Body of pancreas (tissue), 4 donors: ENCODE data around the gene SMPD3. TPM values are rescaled to one million over a fixed set of nuclear protein-coding genes. Genes with fewer than 3 reads are reported as not detected.

Source experiments
- ATAC-seq: fragments of 150-250 bp; one replicate; pipeline ENCODE4 v1.9.1; 2016
- DNase-seq, 4 donors: peaks; one replicate each; pipeline ENCODE4 v3.0.0-alpha.2; 2019
- H3K27ac ChIP-seq, 4 donors: fragments of 200-600 bp; sonication (generic); 1 replicate in 3 of 4; 2 replicates in 1 of 4; pipeline versions ENCODE4 v1.5.1 to v1.6.1; 2016 to 2019; ENCODE audit warnings: mild to moderate bottlenecking in 1 of 4, mixed read lengths in 1 of 4, moderate library complexity in 1 of 4
- H3K27me3 ChIP-seq, 2 donors: fragments of 200-600 bp; sonication (generic); one replicate each; pipeline ENCODE4 v1.6.0; 2016; ENCODE audit warnings: mild to moderate bottlenecking in 1 of 2
- H3K36me3 ChIP-seq, 2 donors: fragments of 200-600 bp; sonication (generic); replicated peaks in 1 of 2; 2 replicates each; pipeline ENCODE4 v1.5.1; 2016; ENCODE audit warnings: low read depth in 2 of 2; ENCODE audit not compliant: insufficient read depth in 1 of 2
- H3K4me1 ChIP-seq: fragments of 200-600 bp; sonication (generic); one replicate; pipeline ENCODE4 v1.6.0; 2016
- H3K4me3 ChIP-seq, 2 donors: fragments of 200-600 bp; sonication (generic); 1 replicate in 1 of 2; 2 replicates in 1 of 2; pipeline ENCODE4 v1.5.1; 2016 to 2019
- H3K9me3 ChIP-seq, 3 donors: fragments of 200-600 bp; sonication (generic); 1 replicate in 2 of 3; 2 replicates in 1 of 3; pipeline ENCODE4 v1.5.1; 2016
- POLR2A ChIP-seq, 3 donors: fragments of 450-650 bp; IDR thresholded peaks; one replicate each; pipeline ENCODE4 v1.6.1; 2016; ENCODE audit warnings: antibody characterized with exemption in 3 of 3, mild to moderate bottlenecking in 2 of 3
- WGBS, 2 donors: methylation state at CpG; one replicate each; pipeline ENCODE4 v1.1.5; 2017; 5-methylcytosine and 5-hydroxymethylcytosine counted together
- intact Hi-C: fragments of 100-400 bp; cut with DNase I; formaldehyde crosslinking; loops from one replicate; pipeline ENCODE4 v1.15.1; 2023
- total RNA-seq, 2 donors: library from RNA; depleted of rRNA; stranded (reverse); fragments of >200 nt; gene quantifications; one replicate each; pipeline ENCODE4 v1.1.0, GENCODE V29; 2016
- TF ChIP-seq, protein P1 (sequence below), 7 experiments: fragments of 450-650 bp in 4 of 7; fragments of 200-600 bp in 3 of 7; sonication (generic) in 3 of 7; IDR thresholded peaks; one replicate each; pipeline ENCODE4 v1.5.1; 2016 to 2019; ENCODE audit warnings: antibody characterized with exemption in 7 of 7

The SMPD3 gene
- total RNA-seq, 2 donors from 2014 or later = 1.3 to 4.6 TPM

DNA sequence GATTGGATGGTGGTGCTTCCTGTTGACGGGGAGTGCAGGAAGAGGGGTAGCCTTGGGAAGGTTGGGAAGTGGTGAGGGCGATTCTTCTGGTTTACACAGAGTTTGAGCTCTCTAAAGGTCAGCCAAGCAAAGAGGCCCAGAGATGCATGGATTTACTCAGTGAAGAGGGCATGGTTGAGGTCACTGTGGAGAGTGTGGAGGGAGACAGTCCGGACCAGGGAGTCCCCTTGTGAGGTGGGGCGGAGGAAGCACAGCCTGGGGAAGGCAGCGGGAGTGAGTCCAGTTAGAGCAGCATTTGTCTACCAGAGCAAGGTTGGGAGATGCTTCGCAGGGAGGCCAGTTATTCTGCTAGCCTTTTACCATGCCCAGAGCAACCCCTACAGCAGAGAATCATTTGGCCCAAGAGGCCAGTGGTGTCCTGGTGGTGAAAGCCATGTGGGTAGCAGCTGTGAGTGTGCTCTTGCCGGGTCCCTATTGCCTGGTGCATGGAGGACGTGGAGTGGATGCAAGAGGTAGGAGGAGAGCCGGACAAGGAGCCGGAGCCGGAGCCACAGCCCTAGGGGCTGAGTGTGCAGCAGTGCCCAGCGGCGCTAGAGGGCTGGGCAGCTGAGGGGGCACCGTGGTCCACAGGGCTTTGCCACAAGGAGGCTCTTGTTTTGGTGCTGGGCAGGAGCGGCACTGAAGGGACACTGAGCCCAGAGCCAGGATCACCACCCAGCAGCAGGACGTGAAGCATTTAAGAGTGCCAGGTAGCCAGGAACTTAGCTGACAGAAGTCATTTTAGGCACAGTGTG is 109.8 kb downstream of the SMPD3 start:
- 86 to 91% methylated on average over 12 to 16 of the region's 16 CpGs for WGBS, 2 donors
- DNase-seq (no peak), ATAC-seq (no peak)
- H3K27me3 ChIP-seq = no peaks in the 10 kb centered on the region
- H3K27ac ChIP-seq = no peak overlapping the region
- no peaks in the 10 kb centered on the region for H3K4me1 ChIP-seq
- intact Hi-C loops = no loop called here
- no peaks in the 10 kb centered on the region for H3K9me3 ChIP-seq
- H3K36me3 ChIP-seq = peaks cover 0 to 20% of the 10 kb centered on the region in 2 donors
- TF ChIP-seq, protein P1, sequence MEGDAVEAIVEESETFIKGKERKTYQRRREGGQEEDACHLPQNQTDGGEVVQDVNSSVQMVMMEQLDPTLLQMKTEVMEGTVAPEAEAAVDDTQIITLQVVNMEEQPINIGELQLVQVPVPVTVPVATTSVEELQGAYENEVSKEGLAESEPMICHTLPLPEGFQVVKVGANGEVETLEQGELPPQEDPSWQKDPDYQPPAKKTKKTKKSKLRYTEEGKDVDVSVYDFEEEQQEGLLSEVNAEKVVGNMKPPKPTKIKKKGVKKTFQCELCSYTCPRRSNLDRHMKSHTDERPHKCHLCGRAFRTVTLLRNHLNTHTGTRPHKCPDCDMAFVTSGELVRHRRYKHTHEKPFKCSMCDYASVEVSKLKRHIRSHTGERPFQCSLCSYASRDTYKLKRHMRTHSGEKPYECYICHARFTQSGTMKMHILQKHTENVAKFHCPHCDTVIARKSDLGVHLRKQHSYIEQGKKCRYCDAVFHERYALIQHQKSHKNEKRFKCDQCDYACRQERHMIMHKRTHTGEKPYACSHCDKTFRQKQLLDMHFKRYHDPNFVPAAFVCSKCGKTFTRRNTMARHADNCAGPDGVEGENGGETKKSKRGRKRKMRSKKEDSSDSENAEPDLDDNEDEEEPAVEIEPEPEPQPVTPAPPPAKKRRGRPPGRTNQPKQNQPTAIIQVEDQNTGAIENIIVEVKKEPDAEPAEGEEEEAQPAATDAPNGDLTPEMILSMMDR (IDR thresholded peaks at IDR 0.05) = no peak
- no peak for TF ChIP-seq POLR2A (IDR thresholded peaks at IDR 0.05)
- H3K4me3 ChIP-seq = no peak overlapping the region

DNA sequence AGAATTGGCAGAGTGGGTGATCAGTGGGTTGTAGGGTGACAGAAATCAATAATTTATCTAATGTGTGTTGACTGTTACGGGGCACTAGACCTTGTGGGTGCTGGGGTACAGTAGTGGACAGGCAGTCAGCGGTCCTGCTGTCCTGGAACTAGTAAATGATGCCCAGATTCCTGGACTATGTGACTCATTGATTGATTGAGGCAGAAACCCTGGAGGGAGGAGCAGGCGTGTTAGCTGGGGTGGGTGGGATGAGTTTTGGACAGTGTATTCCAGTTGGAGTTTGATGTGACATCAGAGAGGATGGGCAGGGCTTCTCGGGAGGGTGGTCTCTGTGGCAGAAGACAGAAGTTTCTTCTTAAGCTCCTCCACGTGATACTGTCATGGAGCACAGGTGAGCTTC is 113.1 kb downstream of the SMPD3 start:
- WGBS, 2 donors = 72 to 78% methylated on average over 5 of the region's 5 CpGs
- no peak overlapping the region for H3K4me3 ChIP-seq
- TF ChIP-seq, protein P1 (IDR thresholded peaks at IDR 0.05) = no peak
- TF ChIP-seq POLR2A (IDR thresholded peaks at IDR 0.05) = no peak
- H3K4me1 ChIP-seq = no peaks in the 10 kb centered on the region
- peaks cover 0 to 19% of the 10 kb centered on the region in 2 donors for H3K36me3 ChIP-seq
- DNase-seq (no peak), ATAC-seq (no peak)
- H3K27ac ChIP-seq = no peak overlapping the region
- H3K27me3 ChIP-seq = no peaks in the 10 kb centered on the region
- intact Hi-C loops = no loop called here
- no peaks in the 10 kb centered on the region for H3K9me3 ChIP-seq

DNA sequence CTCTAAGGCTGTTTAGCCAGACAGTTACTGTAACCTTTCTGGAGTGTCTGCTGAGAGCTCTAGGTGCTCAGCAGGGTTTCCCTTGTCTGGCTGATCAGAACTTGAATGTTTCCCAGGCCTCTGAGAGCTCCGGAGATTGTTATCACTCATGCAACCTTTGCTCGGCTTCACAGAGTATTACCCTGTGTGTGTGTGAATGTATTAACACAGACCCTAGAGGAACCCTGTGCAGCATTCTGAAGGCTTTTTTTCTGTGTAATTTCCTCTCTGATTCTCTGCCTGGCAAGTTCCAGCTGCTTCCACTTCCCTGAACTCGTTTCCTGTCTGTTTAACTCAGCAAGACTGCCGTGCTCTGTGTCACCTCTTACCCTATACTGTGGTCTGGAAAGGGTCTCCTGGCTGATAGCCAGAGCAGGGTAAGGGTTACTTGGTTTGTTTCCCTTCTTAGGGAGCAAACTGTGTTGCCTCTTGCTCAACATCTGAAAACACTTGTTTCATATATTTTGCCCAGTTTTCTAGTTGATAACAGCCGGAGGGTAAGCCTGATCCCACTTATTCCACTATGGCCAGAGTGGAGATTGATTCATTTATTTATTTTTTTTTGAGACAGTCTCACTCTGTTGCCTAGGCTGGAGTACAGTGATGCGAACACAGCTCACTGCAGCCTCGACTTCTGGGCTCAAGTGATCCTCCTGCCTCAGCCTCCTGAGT is 115.7 kb downstream of the SMPD3 start:
- H3K27ac ChIP-seq = peak overlapping the region in 1 of 4 donors; percentile 1
- TF ChIP-seq, protein P1 (IDR thresholded peaks at IDR 0.05) = no peak
- TF ChIP-seq POLR2A (IDR thresholded peaks at IDR 0.05) = no peak
- H3K36me3 ChIP-seq = peaks cover 0 to 6% of the 10 kb centered on the region in 2 donors
- no peaks in the 10 kb centered on the region for H3K9me3 ChIP-seq
- 57 to 83% methylated on average over 7 of the region's 7 CpGs for WGBS, 2 donors
- DNase-seq = peak in 1 of 4 donors; percentile 71
- no peak overlapping the region for H3K4me3 ChIP-seq
- no peaks in the 10 kb centered on the region for H3K4me1 ChIP-seq
- intact Hi-C loops = no loop called here
- no peaks in the 10 kb centered on the region for H3K27me3 ChIP-seq
- no peak for ATAC-seq

DNA sequence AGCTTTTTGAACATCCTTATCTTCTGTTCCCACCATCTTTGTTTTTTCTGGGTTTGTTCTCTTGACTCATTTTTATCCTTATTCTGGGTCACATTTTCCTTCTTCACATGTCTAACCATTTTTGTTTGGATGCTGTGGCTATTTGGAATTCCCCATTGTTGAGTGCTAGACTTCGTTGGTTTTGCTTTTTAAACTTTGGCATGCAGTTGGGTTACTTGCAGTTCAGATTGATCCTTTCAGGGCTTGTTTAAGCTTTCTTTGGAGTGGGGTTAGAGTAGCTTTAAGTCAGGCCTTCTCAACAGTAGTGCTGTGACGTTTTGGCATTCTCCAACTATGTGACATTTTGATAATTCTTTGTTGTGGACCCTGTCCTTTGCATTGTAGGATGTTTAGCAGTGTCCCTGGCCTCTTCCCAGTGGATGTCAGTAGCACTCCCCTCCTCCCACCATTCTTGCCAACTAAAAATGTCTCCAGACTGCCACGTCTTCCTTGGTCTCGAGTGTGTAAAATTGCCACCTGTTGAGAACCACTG is 116.4 kb downstream of the SMPD3 start:
- ATAC-seq = no peak
- H3K4me1 ChIP-seq = no peaks in the 10 kb centered on the region
- TF ChIP-seq POLR2A (IDR thresholded peaks at IDR 0.05) = no peak
- TF ChIP-seq, protein P1 (IDR thresholded peaks at IDR 0.05) = no peak
- no peaks in the 10 kb centered on the region for H3K9me3 ChIP-seq
- no peaks in the 10 kb centered on the region for H3K27me3 ChIP-seq
- intact Hi-C loops = no loop called here
- no peak overlapping the region for H3K4me3 ChIP-seq
- 53 to 55% methylated on average over 4 of the region's 4 CpGs for WGBS, 2 donors
- peaks cover 0 to 4% of the 10 kb centered on the region in 2 donors for H3K36me3 ChIP-seq
- DNase-seq = no peak
- H3K27ac ChIP-seq = no peak overlapping the region
